Hepatocyte (in vitro differentiated cells): Measurements from ENCODE around the gene SMIM17. TPM values are rescaled to one million over a fixed set of nuclear protein-coding genes. Genes with fewer than 3 reads are reported as not detected.

Experiments
- DNase-seq: peaks from one replicate; pipeline ENCODE4 v3.0.0-alpha.2; 2016; ENCODE audit warnings: low spot score
- H2AFZ ChIP-seq: fragments of 200-600 bp; sonication (generic); 2 replicates; pipeline ENCODE4 v1.6.0; 2016; ENCODE audit warnings: antibody characterized with exemption, mild to moderate bottlenecking
- H3K27ac ChIP-seq: fragments of 200-600 bp; sonication (generic); 2 replicates; pipeline ENCODE4 v1.5.1; 2016; ENCODE audit warnings: mild to moderate bottlenecking
- H3K27me3 ChIP-seq: fragments of 200-600 bp; sonication (generic); 2 replicates; pipeline ENCODE4 v1.6.1; 2016
- H3K36me3 ChIP-seq: fragments of 200-600 bp; sonication (generic); replicated peaks from 2 replicates; pipeline ENCODE4 v1.5.1; 2016; ENCODE audit warnings: low read depth; ENCODE audit not compliant: insufficient read depth
- H3K4me1 ChIP-seq: fragments of 200-600 bp; sonication (generic); 2 replicates; pipeline ENCODE4 v1.5.1; 2016; ENCODE audit warnings: mild to moderate bottlenecking, moderate library complexity; ENCODE audit not compliant: insufficient read depth
- H3K4me2 ChIP-seq: fragments of 200-600 bp; sonication (generic); 2 replicates; pipeline ENCODE4 v1.6.0; 2016
- H3K4me3 ChIP-seq: fragments of 200-600 bp; sonication (generic); 2 replicates; pipeline ENCODE4 v1.5.1; 2016; ENCODE audit warnings: mild to moderate bottlenecking
- H3K79me2 ChIP-seq: fragments of 200-600 bp; sonication (generic); 2 replicates; pipeline ENCODE4 v1.6.0; 2017; ENCODE audit warnings: mild to moderate bottlenecking
- H3K9me2 ChIP-seq: fragments of 200-600 bp; sonication (generic); replicated peaks from 2 replicates; pipeline ENCODE4 v1.6.0; 2017; ENCODE audit warnings: mild to moderate bottlenecking; ENCODE audit not compliant: insufficient read depth
- H3K9me3 ChIP-seq: fragments of 200-600 bp; sonication (generic); 2 replicates; pipeline ENCODE4 v1.5.1; 2016; ENCODE audit warnings: low read depth, mild to moderate bottlenecking
- H4K20me1 ChIP-seq: fragments of 200-600 bp; sonication (generic); 2 replicates; pipeline ENCODE4 v1.6.0; 2016; ENCODE audit warnings: mild to moderate bottlenecking; ENCODE audit not compliant: insufficient read depth, poor library complexity, severe bottlenecking
- CTCF ChIP-seq: fragments of 200-600 bp; sonication (generic); IDR thresholded peaks from 2 replicates; pipeline ENCODE4 v1.5.1; 2016; ENCODE audit warnings: antibody characterized with exemption, mild to moderate bottlenecking; ENCODE audit not compliant: poor library complexity
- EZH2 ChIP-seq: fragments of 200-600 bp; sonication (generic); IDR thresholded peaks from 2 replicates; pipeline ENCODE4 v1.6.1; 2016; ENCODE audit warnings: antibody characterized with exemption, mild to moderate bottlenecking, borderline replicate concordance
- EZH2phosphoT487 ChIP-seq: fragments of 200-600 bp; sonication (generic); IDR thresholded peaks from one replicate; pipeline ENCODE4 v1.6.1; 2018; ENCODE audit warnings: antibody characterized with exemption, mild to moderate bottlenecking, low read depth, moderate library complexity; ENCODE audit not compliant: unreplicated experiment, severe bottlenecking
- WGBS: methylation state at CpG from one replicate; pipeline ENCODE4 v1.1.6; 2016; ENCODE audit warnings: low lambda C conversion rate; ENCODE audit errors: missing lambda C conversion rate; 5-methylcytosine and 5-hydroxymethylcytosine counted together
- polyA plus RNA-seq: library from polyadenylated mRNA; unstranded; fragments of >200 nt; fragmentation: Nextera tagmentation; extraction: Ambion mirVana; gene quantifications from 2 replicates; pipeline ENCODE4 v1.2.1, GENCODE V29; 2016
- total RNA-seq: library from RNA; depleted of rRNA; stranded (reverse); fragments of >200 nt; gene quantifications from 2 replicates; pipeline ENCODE4 v1.2.3, GENCODE V29; 2014

The SMIM17 gene
- total and polyA plus RNA-seq, 2 experiments from 2014 or later, result 0.45 TPM; not detected in 1

DNA sequence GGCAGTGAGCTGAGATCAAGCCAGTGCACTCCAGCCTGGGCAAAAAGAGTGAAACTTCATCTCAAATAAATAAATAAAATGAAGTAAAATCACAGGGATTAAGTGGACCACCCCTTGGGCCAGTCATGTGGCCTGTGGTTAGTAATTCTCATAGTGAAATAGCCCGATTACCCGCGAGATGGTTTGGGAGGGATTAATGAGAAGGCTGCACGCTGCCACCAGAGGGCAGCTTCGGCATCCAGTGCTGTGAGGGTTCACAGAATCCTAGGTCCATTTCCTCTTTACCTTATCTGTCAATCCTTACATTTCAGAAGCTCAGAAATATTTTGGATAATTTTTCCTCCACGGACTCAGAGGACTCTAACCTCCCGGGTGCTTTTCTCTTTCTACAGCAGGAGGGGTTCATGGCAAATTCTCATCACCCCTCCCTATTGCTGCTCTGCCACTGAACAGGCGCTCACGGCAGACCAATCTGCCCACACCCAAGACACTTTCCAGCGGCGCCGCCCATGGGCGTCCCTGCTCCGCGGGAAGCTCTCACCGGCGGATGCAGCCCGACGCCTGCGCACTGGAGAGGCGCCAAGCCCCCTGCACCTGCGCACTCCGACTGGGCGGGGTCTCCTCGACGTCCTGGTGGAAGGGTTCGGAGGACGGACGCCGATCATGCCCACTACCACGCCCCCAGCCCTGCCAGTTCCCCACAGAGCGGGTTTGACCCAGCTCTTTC lies 17.6 kb downstream of the SMIM17 start:
- Histone ChIP-seq H3K4me2 (no peak overlapping the region), H3K27ac (no peak overlapping the region), H3K9me3 (peaks cover 3% of the 10 kb centered on the region), H3K4me3 (no peak overlapping the region), H3K36me3 (no peaks in the 10 kb centered on the region), H3K79me2 (no peaks in the 10 kb centered on the region), H3K4me1 (no peaks in the 10 kb centered on the region), H3K27me3 (no peaks in the 10 kb centered on the region), H2AFZ (no peak overlapping the region), H4K20me1 (no peaks in the 10 kb centered on the region), H3K9me2 (no peaks in the 10 kb centered on the region)
- TF ChIP-seq EZH2 (no peak), EZH2phosphoT487 (no peak), CTCF (no peak)
- WGBS, result 94% methylated on average over 30 of the region's 32 CpGs
- no peak for DNase-seq

- no peak overlapping the region for H3K27ac ChIP-seq
- no peaks in the 10 kb centered on the region for H3K27me3 ChIP-seq
- H3K4me2 ChIP-seq, result no peak overlapping the region
- H3K4me1 ChIP-seq, result no peaks in the 10 kb centered on the region
- no peaks in the 10 kb centered on the region for H4K20me1 ChIP-seq
- H3K4me3 ChIP-seq, result no peak overlapping the region
- no peaks in the 10 kb centered on the region for H3K9me2 ChIP-seq
- peaks cover 3% of the 10 kb centered on the region for H3K9me3 ChIP-seq
- 81% methylated on average over 3 of the region's 3 CpGs for WGBS
- H3K36me3 ChIP-seq, result no peaks in the 10 kb centered on the region
- no peak for DNase-seq
- no peaks in the 10 kb centered on the region for H3K79me2 ChIP-seq
- no peak overlapping the region for H2AFZ ChIP-seq
- TF ChIP-seq EZH2 (no peak), EZH2phosphoT487 (no peak), CTCF (no peak)
Measured at GRCh38 chr19:56661248-56661647, 18.3 kb downstream of the SMIM17 start.

- WGBS, result 95% methylated on average over 47 of the region's 60 CpGs
- no peak overlapping the region for H3K4me2 ChIP-seq
- H3K27me3 ChIP-seq, result no peaks in the 10 kb centered on the region
- H3K9me2 ChIP-seq, result no peaks in the 10 kb centered on the region
- H2AFZ ChIP-seq, result no peak overlapping the region
- H3K79me2 ChIP-seq, result no peaks in the 10 kb centered on the region
- H3K4me1 ChIP-seq, result no peaks in the 10 kb centered on the region
- no peaks in the 10 kb centered on the region for H3K36me3 ChIP-seq
- no peak overlapping the region for H3K27ac ChIP-seq
- TF ChIP-seq CTCF (no peak), EZH2phosphoT487 (no peak), EZH2 (no peak)
- H4K20me1 ChIP-seq, result no peaks in the 10 kb centered on the region
- no peak overlapping the region for H3K4me3 ChIP-seq
- no peak for DNase-seq
- H3K9me3 ChIP-seq, result peaks cover 3% of the 10 kb centered on the region
Measured at GRCh38 chr19:56663931-56664500, 21.1 kb downstream of the SMIM17 start.
